Natural killer cell (primary cell): ENCODE results near the gene ITGA3. TPM values are rescaled to one million over a fixed set of nuclear protein-coding genes. Genes with fewer than 3 reads are reported as not detected.

Experiments used
- ATAC-seq, 3 donors: fragments of 150-1000 bp in 2 of 3; fragments of 200-7000 bp in 1 of 3; cut with Tn5 transposase; 1 replicate in 1 of 3; 2 replicates in 2 of 3; pipeline ENCODE4 v1.10.0; 2021; ENCODE audit warnings: mild to moderate bottlenecking in 2 of 3, moderate library complexity in 2 of 3
- DNase-seq, 2 donors: peaks; one replicate each; pipeline versions ENCODE4 v3.0.0 to v3.0.0-alpha.2; 2013 to 2021; ENCODE audit warnings: mixed read lengths in 1 of 2
- H3K27ac ChIP-seq: one replicate; pipeline ENCODE4 v1.5.1; 2013; ENCODE audit warnings: mild to moderate bottlenecking, low read length
- H3K27me3 ChIP-seq: one replicate; pipeline ENCODE4 v1.6.1; 2013; ENCODE audit warnings: low read length; ENCODE audit not compliant: control insufficient read depth, insufficient read depth
- H3K36me3 ChIP-seq: one replicate; pipeline ENCODE4 v1.6.1; 2013; ENCODE audit warnings: low read length; ENCODE audit not compliant: control insufficient read depth, insufficient read depth
- H3K4me1 ChIP-seq: one replicate; pipeline ENCODE4 v1.6.1; 2013; ENCODE audit warnings: low read length; ENCODE audit not compliant: control insufficient read depth, insufficient read depth
- H3K4me3 ChIP-seq: one replicate; pipeline ENCODE4 v1.5.1; 2013; ENCODE audit warnings: low read length
- H3K9me3 ChIP-seq: one replicate; pipeline ENCODE4 v1.6.1; 2013; ENCODE audit warnings: low read length; ENCODE audit not compliant: control insufficient read depth, insufficient read depth
- H3K27ac Mint-ChIP-seq, 2 donors: one replicate each; pipeline ENCODE4 v1.8.0; 2022; ENCODE audit warnings: mild to moderate bottlenecking in 2 of 2, mixed read lengths in 2 of 2, moderate library complexity in 1 of 2
- H3K27me3 Mint-ChIP-seq, 2 donors: one replicate each; pipeline ENCODE4 v1.8.0; 2022; ENCODE audit warnings: low read depth in 2 of 2, mixed read lengths in 2 of 2
- H3K36me3 Mint-ChIP-seq: one replicate; pipeline ENCODE4 v1.8.0; 2022; ENCODE audit warnings: mixed read lengths
- H3K4me1 Mint-ChIP-seq, 2 donors: one replicate each; pipeline ENCODE4 v1.8.0; 2022; ENCODE audit warnings: mixed read lengths in 2 of 2
- H3K4me3 Mint-ChIP-seq: one replicate; pipeline ENCODE4 v1.8.0; 2022; ENCODE audit warnings: mild to moderate bottlenecking, moderate library complexity, mixed read lengths
- H3K9me3 Mint-ChIP-seq, 2 donors: one replicate each; pipeline ENCODE4 v1.8.0; 2022; ENCODE audit warnings: mixed read lengths in 2 of 2
- CTCF ChIP-seq: fragments of 200-600 bp; IDR thresholded peaks from one replicate; pipeline ENCODE4 v1.8.0; 2022; ENCODE audit warnings: antibody characterized with exemption
- WGBS: methylation state at CpG from one replicate; pipeline ENCODE4 v1.1.7; 2013; ENCODE audit warnings: missing lambda C conversion rate; ENCODE audit not compliant: insufficient coverage; 5-methylcytosine and 5-hydroxymethylcytosine counted together
- intact Hi-C: fragments of 100-400 bp; cut with micrococcal nuclease; formaldehyde crosslinking; loops from one replicate; pipeline ENCODE4 v1.14.2; 2022
- total RNA-seq, 4 donors: library from RNA; stranded (reverse); fragments of 120-200 nt in 1 of 4; gene quantifications; one replicate each; pipeline versions ENCODE4 v1.2.3 to v1.2.4, GENCODE V29; 2013 to 2022

The ITGA3 gene
- total RNA-seq, 3 donors from 2014 or later (not counting 1 experiment from before 2014, with no cell fraction given): 0.47 to 2.8 (median 1.4) TPM

DNA sequence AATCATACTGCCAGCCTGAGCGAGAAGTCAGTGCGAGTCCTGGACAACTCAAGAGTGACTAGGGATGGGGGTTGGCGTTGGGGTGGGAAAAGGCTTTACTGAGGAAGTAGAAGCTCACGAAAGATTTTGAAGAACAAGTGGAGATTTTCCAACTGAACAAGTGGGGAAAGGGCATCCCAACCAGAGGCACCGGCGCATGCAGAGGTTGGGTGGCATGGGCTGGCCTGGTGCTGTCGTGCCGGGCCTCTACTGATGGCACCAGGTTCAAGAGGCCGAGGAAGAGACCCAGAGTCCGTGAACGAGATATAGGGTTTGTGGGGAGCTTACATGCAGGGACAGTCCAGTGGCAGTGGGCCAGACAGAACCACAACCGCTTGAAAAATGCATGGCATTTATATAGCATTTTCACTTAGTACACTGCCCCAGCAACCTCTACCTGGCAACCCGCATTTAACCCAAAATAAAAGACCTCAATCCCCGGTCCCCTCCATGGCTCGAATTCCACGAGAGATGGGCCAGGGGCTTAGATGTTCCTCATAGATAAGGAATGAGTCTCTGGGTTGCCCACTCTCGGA, 7.7 kb upstream of the ITGA3 start:
- H3K4me3 ChIP-seq: no peak overlapping the region
- Mint-ChIP-seq H3K9me3 (no peaks in the 10 kb centered on the region), H3K36me3 (no peaks in the 10 kb centered on the region), H3K4me3 (no peak overlapping the region), H3K27ac (no peak overlapping the region), H3K4me1 (no peaks in the 10 kb centered on the region), H3K27me3 (peaks cover 0 to 15% of the 10 kb centered on the region in 2 donors)
- no peak overlapping the region for H3K27ac ChIP-seq
- H3K36me3 ChIP-seq: no peaks in the 10 kb centered on the region
- no peak for ATAC-seq
- H3K4me1 ChIP-seq: no peaks in the 10 kb centered on the region
- H3K27me3 ChIP-seq: no peaks in the 10 kb centered on the region
- DNase-seq: no peak
- intact Hi-C loops: no loop called here
- WGBS: 91% methylated on average over 17 of the region's 17 CpGs
- H3K9me3 ChIP-seq: no peaks in the 10 kb centered on the region
- no peak for TF ChIP-seq CTCF

- intact Hi-C loops: no loop called here
- no peak overlapping the region for H3K27ac Mint-ChIP-seq
- Histone ChIP-seq H3K4me3 (no peak overlapping the region), H3K9me3 (no peaks in the 10 kb centered on the region), H3K4me1 (no peaks in the 10 kb centered on the region), H3K27ac (no peak overlapping the region), H3K27me3 (no peaks in the 10 kb centered on the region), H3K36me3 (no peaks in the 10 kb centered on the region)
- TF ChIP-seq CTCF: no peak
- 88% methylated on average over 4 of the region's 4 CpGs for WGBS
- ATAC-seq: no peak
- H3K4me1 Mint-ChIP-seq: no peaks in the 10 kb centered on the region
- peaks cover 0 to 13% of the 10 kb centered on the region in 2 donors for H3K27me3 Mint-ChIP-seq
- H3K4me3 Mint-ChIP-seq: no peak overlapping the region
- no peak for DNase-seq
- H3K9me3 Mint-ChIP-seq: no peaks in the 10 kb centered on the region
- H3K36me3 Mint-ChIP-seq: no peaks in the 10 kb centered on the region
Measured at GRCh38 chr17:50048988-50049387, 6.9 kb upstream of the ITGA3 start.

DNA sequence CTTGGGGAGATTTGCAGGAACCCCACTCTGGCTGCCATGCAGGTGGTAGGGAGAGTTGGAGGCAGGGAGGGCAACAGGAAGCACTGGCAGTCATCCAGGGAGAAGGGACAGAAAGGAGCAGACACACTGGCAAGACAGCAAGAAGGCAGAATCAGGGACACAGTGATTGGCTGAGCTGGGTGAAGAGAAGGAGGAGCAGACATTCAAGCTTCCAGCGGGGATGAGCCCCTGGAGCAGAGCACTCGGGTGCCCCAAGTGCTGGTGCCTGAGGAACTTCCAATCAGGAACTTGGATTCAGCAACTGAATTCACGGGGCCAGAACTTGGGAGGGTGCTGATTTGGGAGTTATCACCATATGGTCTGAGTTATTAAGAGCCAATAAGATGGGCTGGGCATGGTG, 6.3 kb upstream of the ITGA3 start:
- Mint-ChIP-seq H3K9me3 (no peaks in the 10 kb centered on the region), H3K36me3 (no peaks in the 10 kb centered on the region), H3K27ac (no peak overlapping the region), H3K4me3 (no peak overlapping the region), H3K4me1 (no peaks in the 10 kb centered on the region), H3K27me3 (peaks cover 0 to 10% of the 10 kb centered on the region in 2 donors)
- Histone ChIP-seq H3K27ac (no peak overlapping the region), H3K4me3 (no peak overlapping the region), H3K9me3 (no peaks in the 10 kb centered on the region), H3K36me3 (no peaks in the 10 kb centered on the region), H3K27me3 (no peaks in the 10 kb centered on the region), H3K4me1 (peaks cover under 1% of the 10 kb centered on the region)
- intact Hi-C loops: no loop called here
- no peak for TF ChIP-seq CTCF
- ATAC-seq (no peak), DNase-seq (no peak)
- 91% methylated on average over 3 of the region's 3 CpGs for WGBS

DNA sequence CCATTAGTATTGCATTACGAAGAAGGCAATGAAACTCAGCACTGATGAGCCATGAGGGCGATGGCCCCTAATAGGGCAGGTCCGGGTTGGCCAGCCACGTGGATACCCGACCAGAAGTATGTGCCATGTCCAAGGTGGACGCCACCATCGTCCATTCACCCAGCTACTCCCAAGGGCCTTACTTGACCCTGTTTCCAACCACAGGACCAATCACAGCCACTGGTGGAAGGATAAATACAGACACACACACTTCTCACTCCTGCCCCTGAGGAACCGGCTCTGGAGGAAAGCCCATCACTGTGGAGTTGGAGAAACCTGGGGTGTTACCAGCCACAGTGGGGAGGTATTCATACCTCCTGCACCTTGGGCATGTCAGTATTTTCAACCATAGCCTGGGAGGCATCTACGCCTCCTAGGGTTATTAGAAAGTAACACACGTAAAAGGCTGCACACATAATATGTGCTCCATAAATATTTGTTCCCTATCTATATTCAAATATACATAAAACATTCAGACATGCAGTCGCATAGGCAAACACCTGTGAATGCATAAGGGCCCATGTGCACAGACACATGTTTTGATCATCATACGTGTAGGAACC, 5.4 kb upstream of the ITGA3 start:
- no peak for ATAC-seq
- Mint-ChIP-seq H3K27me3 (peaks cover 6 to 17% of the 10 kb centered on the region in 2 donors), H3K36me3 (no peaks in the 10 kb centered on the region), H3K9me3 (no peaks in the 10 kb centered on the region), H3K4me1 (peaks cover 5 to 7% of the 10 kb centered on the region in 2 donors), H3K4me3 (no peak overlapping the region), H3K27ac (no peak overlapping the region)
- no peak for TF ChIP-seq CTCF
- no peaks in the 10 kb centered on the region for H3K36me3 ChIP-seq
- H3K4me1 ChIP-seq: peaks cover 10% of the 10 kb centered on the region
- no peaks in the 10 kb centered on the region for H3K9me3 ChIP-seq
- WGBS: 95% methylated on average over 11 of the region's 12 CpGs
- intact Hi-C loops: no loop called here
- DNase-seq: no peak
- H3K4me3 ChIP-seq: no peak overlapping the region
- H3K27ac ChIP-seq: no peak overlapping the region
- H3K27me3 ChIP-seq: no peaks in the 10 kb centered on the region
